Measurements from ENCODE around the gene NSUN5. TPM values are rescaled to one million over a fixed set of nuclear protein-coding genes. Genes with fewer than 3 reads are reported as not detected.

The NSUN5 gene
- 4.5 and 6.8 TPM in 2 replicates for total RNA-seq
- polyA plus RNA-seq: 4.1 and 6.3 TPM in 2 replicates
- polyA plus RNA-seq (2011; cell fraction: cytosol; rRNA removed): 2.9 and 3.3 TPM in 2 replicates
- 4.8 and 5.3 TPM in 2 replicates for polyA plus RNA-seq (2011; cell fraction: nucleus; rRNA removed)
- 2.3 and 3.7 TPM in 2 replicates for polyA plus RNA-seq (2012)
- 1.4 and 3.5 TPM in 2 replicates for polyA minus RNA-seq
- polyA minus RNA-seq (2011; cell fraction: cytosol; rRNA and poly(A)+ RNA removed): 30.9 TPM
- 1.5 and 2.1 TPM in 2 replicates for polyA minus RNA-seq (2011; cell fraction: nucleus; rRNA and poly(A)+ RNA removed)
- Bru-seq, nascent RNA: percentile 43 among the genes with signal in this experiment
- percentile 44 among the genes with signal in this experiment for BruChase-seq, experiment 1, labeled RNA remaining after a 6-hour chase
- percentile 45 among the genes with signal in this experiment for BruChase-seq, experiment 2, labeled RNA remaining after a 2-hour chase
- long read RNA-seq, transcript NSUN5-204 (10 exons, 1,663 nt): major isoform, 15 of 16 reads
- long read RNA-seq, partial matches to known transcripts: 0 of 16 reads
- long read RNA-seq, other reads (novel, unspliced or antisense): 1 of 16 reads

- Histone ChIP-seq H3K79me2 (ENCODE audit: control insufficient read depth, insufficient read depth, low read length) (no peaks in the 10 kb centered on the region), H3K9me1 (replicated peaks; ENCODE audit: control insufficient read depth, extremely low read depth, insufficient read depth, low read length) (no peaks in the 10 kb centered on the region), H2AFZ (ENCODE audit: low read depth, low read length) (peak within 1 kb of the TSS; percentile 73), H3K4me3 (replicated peaks in 1 of 3; ENCODE audit: insufficient read depth in 1 of 3, low read depth in 1 of 3, low read length in 3 of 3) (peak within 1 kb of the TSS; percentile 20 to 57 (median 33)), H3K4me2 (ENCODE audit: insufficient read depth, low read length) (peak within 1 kb of the TSS; percentile 50), H3K4me1 (ENCODE audit: control insufficient read depth, extremely low read depth, insufficient read depth, low read length) (no peaks in the 10 kb centered on the region), H3K27me3 (ENCODE audit: control insufficient read depth in 2 of 2, insufficient read depth in 2 of 2, low read length in 2 of 2) (no peaks in the 10 kb centered on the region), H3K9ac (replicated peaks; ENCODE audit: extremely low read depth, insufficient read depth, low read length) (no peak within 1 kb of the TSS), H3K36me3 (ENCODE audit: control insufficient read depth in 2 of 2, extremely low read depth in 1 of 2, insufficient read depth in 2 of 2, low read length in 2 of 2) (no peaks in the 10 kb centered on the region), H3K9me3 (replicated peaks; ENCODE audit: control insufficient read depth, insufficient read depth, low read length) (no peaks in the 10 kb centered on the region), H4K20me1 (replicated peaks; ENCODE audit: control insufficient read depth, extremely low read depth, insufficient read depth, low read length) (no peaks in the 10 kb centered on the region), H3K27ac (ENCODE audit: insufficient read depth, low read depth, low read length) (no peak within 1 kb of the TSS)
- ChIA-PET CTCF (interaction anchor here (0.9 to 1.4 kb wide), 2 partner anchors 15 to 143 kb away, joined by 4 read pairs; no protein-coding TSS in a partner anchor), POLR2A (no interaction called here)
- DNase-seq (ENCODE audit: low read depth, low spot score): peak; percentile 36
- TF ChIP-seq EZH2 (IDR thresholded peaks at IDR 0.05; ENCODE audit: borderline replicate concordance, low read depth, low read length, severe bottlenecking): no peak
- no peak for TF ChIP-seq FOS (IDR thresholded peaks at IDR 0.05; ENCODE audit: borderline replicate concordance, insufficient read depth, low read length)
- TF ChIP-seq POLR2AphosphoS5 (IDR thresholded peaks at IDR 0.05; ENCODE audit: insufficient read depth, low read depth, low read length): peak; percentile 68
- dilution Hi-C loops (cut with MboI; ENCODE audit: extremely low pct_ligation_motif_present, low sequenced_read_pairs) (no loop called here), intact Hi-C loops (cut with micrococcal nuclease) (no loop called here)
- FAIRE-seq: peak; percentile 53
- no TSS peak for BruUV-seq (replicated peaks)
Observed at GRCh38 chr7:73308665-73309214, at the start of gene NSUN5. Gene NSUN5 (minus strand): TSS chr7:73308826. CDS start chr7:73308790, 36 bp downstream.

GRCh38 chr7:73356159-73356558, 47.5 kb upstream of the NSUN5 start:
- intact Hi-C loops (cut with micrococcal nuclease): no loop called here
- Histone ChIP-seq H3K4me3 (replicated peaks in 1 of 3; ENCODE audit: insufficient read depth in 1 of 3, low read depth in 1 of 3, low read length in 3 of 3) (no peak overlapping the region), H3K4me2 (ENCODE audit: insufficient read depth, low read length) (no peak overlapping the region), H3K36me3 (ENCODE audit: control insufficient read depth in 2 of 2, extremely low read depth in 1 of 2, insufficient read depth in 2 of 2, low read length in 2 of 2) (no peaks in the 10 kb centered on the region), H3K27me3 (ENCODE audit: control insufficient read depth in 2 of 2, insufficient read depth in 2 of 2, low read length in 2 of 2) (no peaks in the 10 kb centered on the region), H3K4me1 (ENCODE audit: control insufficient read depth, extremely low read depth, insufficient read depth, low read length) (peaks cover 19% of the 10 kb centered on the region), H3K79me2 (ENCODE audit: control insufficient read depth, insufficient read depth, low read length) (no peaks in the 10 kb centered on the region), H3K9ac (replicated peaks; ENCODE audit: extremely low read depth, insufficient read depth, low read length) (no peak overlapping the region), H3K9me1 (replicated peaks; ENCODE audit: control insufficient read depth, extremely low read depth, insufficient read depth, low read length) (no peaks in the 10 kb centered on the region), H2AFZ (ENCODE audit: low read depth, low read length) (no peak overlapping the region), H3K9me3 (replicated peaks; ENCODE audit: control insufficient read depth, insufficient read depth, low read length) (no peaks in the 10 kb centered on the region), H3K27ac (ENCODE audit: insufficient read depth, low read depth, low read length) (no peak overlapping the region), H4K20me1 (replicated peaks; ENCODE audit: control insufficient read depth, extremely low read depth, insufficient read depth, low read length) (no peaks in the 10 kb centered on the region)
- no TSS peak for BruUV-seq (replicated peaks)
- TF ChIP-seq JUN (IDR thresholded peaks at IDR 0.05; ENCODE audit: borderline replicate concordance, insufficient read depth, insufficient read length, low read depth) (no peak), GATA2 (IDR thresholded peaks at IDR 0.05; ENCODE audit: insufficient read depth, insufficient read length, low read depth, low read length) (no peak), MYC (IDR thresholded peaks at IDR 0.05; ENCODE audit: low read depth, low read length) (no peak), FOS (IDR thresholded peaks at IDR 0.05; ENCODE audit: borderline replicate concordance, insufficient read depth, low read length) (no peak), MAX (IDR thresholded peaks at IDR 0.05; ENCODE audit: insufficient read depth, insufficient read length) (no peak), EZH2 (IDR thresholded peaks at IDR 0.05; ENCODE audit: borderline replicate concordance, low read depth, low read length, severe bottlenecking) (no peak), CTCF (IDR thresholded peaks at IDR 0.05; ENCODE audit: extremely low read depth in 1 of 2, insufficient read depth in 1 of 2, low read depth in 1 of 2, low read length in 2 of 2) (no peak), POLR2A (IDR thresholded peaks at IDR 0.05; ENCODE audit: low read depth, low read length) (no peak), POLR2AphosphoS5 (IDR thresholded peaks at IDR 0.05; ENCODE audit: insufficient read depth, low read depth, low read length) (no peak)
- ChIA-PET CTCF (no interaction called here), POLR2A (no interaction called here)
- DNase-seq (ENCODE audit: low read depth, low spot score) (no peak), FAIRE-seq (no peak)
- dilution Hi-C loops (cut with MboI; ENCODE audit: extremely low pct_ligation_motif_present, low sequenced_read_pairs): no loop called here
